Tibial artery (tissue), 4 donors: ENCODE results near the gene ATP6AP1.

Experiments
- DNase-seq, 2 donors: peaks; one replicate each; pipeline ENCODE4 v3.0.0-alpha.2; 2019
- H3K27ac ChIP-seq, 2 donors: fragments of 200-600 bp; sonication (generic) in 1 of 2; 1 replicate in 1 of 2; 2 replicates in 1 of 2; pipeline ENCODE4 v1.5.1; 2018 to 2019; ENCODE audit warnings: mild to moderate bottlenecking in 1 of 2
- H3K27me3 ChIP-seq, 2 donors: fragments of 200-600 bp; sonication (generic) in 1 of 2; one replicate each; pipeline versions ENCODE4 v1.5.1 to v1.6.0; 2016 to 2019
- H3K36me3 ChIP-seq, 3 donors: fragments of 200-600 bp; sonication (generic) in 2 of 3; one replicate each; pipeline ENCODE4 v1.5.1; 2016 to 2019; ENCODE audit warnings: mild to moderate bottlenecking in 2 of 3
- H3K4me1 ChIP-seq, 4 donors: fragments of 200-600 bp; sonication (generic) in 2 of 4; 1 replicate in 3 of 4; 2 replicates in 1 of 4; pipeline ENCODE4 v1.5.1; 2016 to 2019
- H3K4me3 ChIP-seq, 2 donors: fragments of 200-600 bp; sonication (generic) in 1 of 2; 1 replicate in 1 of 2; 2 replicates in 1 of 2; pipeline ENCODE4 v1.5.1; 2018 to 2019; ENCODE audit warnings: mild to moderate bottlenecking in 2 of 2
- H3K9me3 ChIP-seq, 3 donors: fragments of 200-600 bp; sonication (generic) in 1 of 3; one replicate each; pipeline ENCODE4 v1.5.1; 2016 to 2019
- CTCF ChIP-seq, 2 experiments: fragments of 200-600 bp in 1 of 2; fragments of 450-650 bp in 1 of 2; IDR thresholded peaks; one replicate each; pipeline ENCODE4 v1.5.1; 2017 to 2019; ENCODE audit warnings: antibody characterized with exemption in 2 of 2, mild to moderate bottlenecking in 1 of 2, moderate library complexity in 1 of 2
- intact Hi-C: fragments of 100-400 bp; cut with DNase I; formaldehyde crosslinking; loops from one replicate; pipeline ENCODE4 v1.15.0; 2023; ENCODE audit warnings: low total_unique reads

The ATP6AP1 gene

GRCh38 chrX:154482786-154483185 lies 54.3 kb downstream of the ATP6AP1 start:
- intact Hi-C loops = no loop called here
- H3K27me3 ChIP-seq = no peaks in the 10 kb centered on the region
- no peak overlapping the region for H3K27ac ChIP-seq
- H3K36me3 ChIP-seq = peaks cover 0 to 19% (median 6%) of the 10 kb centered on the region in 3 donors
- no peak for DNase-seq
- no peak for TF ChIP-seq CTCF (IDR thresholded peaks at IDR 0.05)
- H3K4me3 ChIP-seq = no peak overlapping the region
- H3K4me1 ChIP-seq = peaks cover 0 to 29% (median 11%) of the 10 kb centered on the region in 4 donors
- no peaks in the 10 kb centered on the region for H3K9me3 ChIP-seq

GRCh38 chrX:154483325-154483724 lies 54.8 kb downstream of the ATP6AP1 start:
- peaks cover 0 to 19% (median 6%) of the 10 kb centered on the region in 3 donors for H3K36me3 ChIP-seq
- H3K9me3 ChIP-seq = no peaks in the 10 kb centered on the region
- H3K4me1 ChIP-seq = peaks cover 0 to 25% (median 9%) of the 10 kb centered on the region in 4 donors
- no peak for DNase-seq
- no peak overlapping the region for H3K27ac ChIP-seq
- H3K27me3 ChIP-seq = no peaks in the 10 kb centered on the region
- no peak overlapping the region for H3K4me3 ChIP-seq
- TF ChIP-seq CTCF (IDR thresholded peaks at IDR 0.05) = no peak
- intact Hi-C loops = no loop called here

- no peak overlapping the region for H3K4me3 ChIP-seq
- no peak overlapping the region for H3K27ac ChIP-seq
- DNase-seq = no peak
- TF ChIP-seq CTCF (IDR thresholded peaks at IDR 0.05) = no peak
- H3K36me3 ChIP-seq = peaks cover 0 to 19% (median 6%) of the 10 kb centered on the region in 3 donors
- peaks cover 0 to 32% (median 19%) of the 10 kb centered on the region in 4 donors for H3K4me1 ChIP-seq
- H3K9me3 ChIP-seq = no peaks in the 10 kb centered on the region
- intact Hi-C loops = no loop called here
- H3K27me3 ChIP-seq = no peaks in the 10 kb centered on the region
These were observed 56.0 kb downstream of the ATP6AP1 start for GRCh38 chrX:154484255-154485149.

- intact Hi-C loops = no loop called here
- no peak for DNase-seq
- H3K27ac ChIP-seq = peak overlapping the region; percentile 76 to 82
These were observed 56.9 kb downstream of the ATP6AP1 start for GRCh38 chrX:154485150-154486051.

More at GRCh38 chrX:154485150-154486051, 56.9 kb downstream of the ATP6AP1 start:
- Histone ChIP-seq H3K9me3 (no peaks in the 10 kb centered on the region), H3K27me3 (no peaks in the 10 kb centered on the region), H3K36me3 (peaks cover 0 to 19% (median 6%) of the 10 kb centered on the region in 3 donors), H3K4me1 (peaks cover 0 to 35% (median 20%) of the 10 kb centered on the region in 4 donors), H3K4me3 (peak overlapping the region; percentile 76 to 84)
- no peak for TF ChIP-seq CTCF (IDR thresholded peaks at IDR 0.05)
